WI38 (cell line): ENCODE results near the gene CKLF.

ENCODE experiments used
- H3K4me3 ChIP-seq: 2 replicates; pipeline ENCODE4 v1.5.1; 2011; ENCODE audit warnings: low read depth, mild to moderate bottlenecking, control low read depth, low read length
- TF ChIP-seq, protein P1 (sequence below): IDR thresholded peaks from 2 replicates; pipeline ENCODE4 v1.5.1; 2012; ENCODE audit warnings: low read depth, mild to moderate bottlenecking, control low read depth, low read length

The CKLF gene

DNA sequence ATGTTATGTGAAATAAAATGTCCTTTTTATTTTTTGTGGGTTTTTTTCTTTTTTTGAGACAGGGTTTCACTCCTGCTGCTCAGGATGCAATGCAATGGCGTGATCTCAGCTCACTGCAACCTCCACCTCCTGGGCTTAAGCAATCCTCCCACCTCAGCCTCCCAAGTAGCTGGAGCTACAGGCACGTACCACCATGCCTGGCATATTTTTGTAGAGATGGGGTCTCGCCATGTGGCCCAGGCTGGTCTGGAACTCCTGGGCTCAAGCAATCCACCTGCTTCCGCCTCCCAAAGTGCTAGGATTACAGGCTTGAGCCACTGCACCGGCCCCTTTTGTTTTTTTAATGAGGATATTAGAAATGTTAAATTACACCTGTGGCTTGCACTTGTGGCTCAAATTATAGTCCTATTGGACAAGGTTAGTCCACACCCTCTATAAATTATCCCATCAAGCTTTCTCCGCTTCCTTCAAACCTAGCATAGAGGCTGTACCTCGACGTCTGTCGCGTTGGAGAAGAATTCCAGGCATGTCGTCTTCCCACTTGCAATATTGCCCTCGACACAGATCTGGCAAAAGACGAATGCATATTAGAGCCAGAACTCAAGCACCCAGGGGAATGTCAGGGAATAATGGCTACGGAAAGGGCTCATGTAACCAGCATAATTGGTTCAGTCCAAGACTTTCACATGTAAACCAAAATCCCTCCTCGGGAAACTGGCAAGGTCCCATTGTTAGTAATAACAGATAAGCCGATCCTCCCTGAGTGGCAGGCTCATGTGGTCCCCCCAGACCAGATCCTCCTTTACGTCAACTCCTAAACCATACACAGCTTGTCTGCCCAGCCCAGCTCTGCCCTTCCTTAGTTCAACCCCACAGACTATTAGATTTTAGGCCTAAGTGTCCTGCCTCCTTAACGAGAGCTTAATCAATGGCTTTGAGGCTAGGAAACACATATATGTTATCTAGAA is 10.7 kb upstream of the CKLF start:
- no peak overlapping the region for H3K4me3 ChIP-seq
- TF ChIP-seq, protein P1, sequence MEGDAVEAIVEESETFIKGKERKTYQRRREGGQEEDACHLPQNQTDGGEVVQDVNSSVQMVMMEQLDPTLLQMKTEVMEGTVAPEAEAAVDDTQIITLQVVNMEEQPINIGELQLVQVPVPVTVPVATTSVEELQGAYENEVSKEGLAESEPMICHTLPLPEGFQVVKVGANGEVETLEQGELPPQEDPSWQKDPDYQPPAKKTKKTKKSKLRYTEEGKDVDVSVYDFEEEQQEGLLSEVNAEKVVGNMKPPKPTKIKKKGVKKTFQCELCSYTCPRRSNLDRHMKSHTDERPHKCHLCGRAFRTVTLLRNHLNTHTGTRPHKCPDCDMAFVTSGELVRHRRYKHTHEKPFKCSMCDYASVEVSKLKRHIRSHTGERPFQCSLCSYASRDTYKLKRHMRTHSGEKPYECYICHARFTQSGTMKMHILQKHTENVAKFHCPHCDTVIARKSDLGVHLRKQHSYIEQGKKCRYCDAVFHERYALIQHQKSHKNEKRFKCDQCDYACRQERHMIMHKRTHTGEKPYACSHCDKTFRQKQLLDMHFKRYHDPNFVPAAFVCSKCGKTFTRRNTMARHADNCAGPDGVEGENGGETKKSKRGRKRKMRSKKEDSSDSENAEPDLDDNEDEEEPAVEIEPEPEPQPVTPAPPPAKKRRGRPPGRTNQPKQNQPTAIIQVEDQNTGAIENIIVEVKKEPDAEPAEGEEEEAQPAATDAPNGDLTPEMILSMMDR: no peak

DNA sequence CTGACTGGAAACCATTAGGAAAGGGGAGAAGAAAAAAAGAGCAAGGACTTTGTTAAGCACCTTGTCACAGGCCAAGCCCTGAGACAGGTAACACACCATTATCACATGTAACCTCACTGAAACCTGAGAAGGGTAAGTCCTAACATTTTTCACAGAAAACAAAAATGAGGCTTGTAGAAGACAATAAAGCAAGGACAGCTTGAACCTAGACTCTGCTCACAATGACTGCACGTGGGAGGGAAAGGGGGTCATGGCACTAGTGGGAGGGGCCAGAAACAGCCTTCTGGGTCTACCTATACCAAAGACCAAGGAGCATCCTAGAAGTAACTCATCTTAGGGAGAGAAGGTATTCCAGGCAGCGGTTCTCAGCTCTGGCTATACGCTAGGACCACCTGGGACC is 10.0 kb upstream of the CKLF start:
- H3K4me3 ChIP-seq: no peak overlapping the region
- TF ChIP-seq, protein P1: no peak

DNA sequence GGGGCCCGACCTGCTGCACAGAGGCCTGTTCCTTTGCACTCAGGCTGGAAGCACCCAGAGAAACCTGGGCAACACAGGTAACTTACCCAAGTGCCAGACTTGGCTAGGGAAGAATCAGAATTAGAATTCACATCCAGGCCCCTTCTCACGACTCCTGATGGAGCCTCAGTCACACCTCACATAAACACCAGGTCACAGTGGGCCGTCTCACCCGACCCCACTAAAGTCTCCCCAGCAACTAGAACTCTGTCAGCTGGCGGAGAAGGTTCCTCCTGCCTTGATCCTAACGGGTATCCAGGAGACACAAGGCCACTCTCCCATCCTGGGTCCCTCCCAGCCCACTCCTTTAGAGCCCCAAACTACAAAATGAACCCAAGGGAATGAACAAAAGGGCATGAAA is 8.8 kb upstream of the CKLF start:
- TF ChIP-seq, protein P1: no peak
- no peak overlapping the region for H3K4me3 ChIP-seq

GRCh38 chr16:66544016-66544757 is 8.2 kb upstream of the CKLF start:
- H3K4me3 ChIP-seq: no peak overlapping the region
- TF ChIP-seq, protein P1: no peak

GRCh38 chr16:66547101-66547989 is 5.0 kb upstream of the CKLF start:
- no peak overlapping the region for H3K4me3 ChIP-seq
- TF ChIP-seq, protein P1: no peak

- TF ChIP-seq, protein P1: no peak
These were observed 4.3 kb upstream of the CKLF start for GRCh38 chr16:66548068-66548467.

More at GRCh38 chr16:66548068-66548467, 4.3 kb upstream of the CKLF start:
- no peak overlapping the region for H3K4me3 ChIP-seq
